HG02870 (cell line): Measurements from ENCODE around the gene EFCAB3.
A peak's percentile ranks its signal among the peaks of the same experiment; 100 is the strongest.
"Not testable (repeated sequence)": the region's sequence is repeated elsewhere in the genome, so short reads cannot be mapped to it uniquely, and the experiment has no call there.

Experiments
- ATAC-seq: cut with Tn5 transposase; IDR thresholded peaks from one replicate; pipeline ENCODE4 v1.9.1; 2021; ENCODE audit warnings: mild to moderate bottlenecking, moderate library complexity; ENCODE audit not compliant: unreplicated experiment

The EFCAB3 gene

GRCh38 chr17:62458483-62458882, 78.1 kb downstream of the EFCAB3 start:
- ATAC-seq, result peak; percentile 18

- not testable (repeated sequence) for ATAC-seq
Measured at GRCh38 chr17:62464422-62464821, 84.1 kb downstream of the EFCAB3 start.

- not testable (repeated sequence) for ATAC-seq
Measured at GRCh38 chr17:62465271-62465670, 84.9 kb downstream of the EFCAB3 start.
